ENCODE results near the gene SPOCK1.

Gene SPOCK1

GRCh38 chr5:137336161-137336560, 163.0 kb downstream of the SPOCK1 start:
- H2BK15ac ChIP-seq (ENCODE audit: low read depth, poor library complexity, severe bottlenecking) = no peak overlapping the region
- H4K91ac ChIP-seq (ENCODE audit: low read length) = no peak overlapping the region
- no peaks in the 10 kb centered on the region for H3K79me1 ChIP-seq (replicated peaks; ENCODE audit: low read length, poor library complexity, severe bottlenecking)
- H2BK120ac ChIP-seq (ENCODE audit: low read depth, low read length) = no peak overlapping the region
- H3K4me3 ChIP-seq (ENCODE audit: insufficient read depth in 1 of 2, low read depth in 1 of 2, low read length in 2 of 2) = no peak overlapping the region
- no peak for DNase-seq
- H3K23ac ChIP-seq (ENCODE audit: low read length in 2 of 2) = no peak overlapping the region
- H3K27me3 ChIP-seq (ENCODE audit: control insufficient read depth in 1 of 2, insufficient read depth in 1 of 2, low read length in 2 of 2) = peaks cover 0 to 10% of the 10 kb centered on the region in 2 experiments
- no peak overlapping the region for H3K18ac ChIP-seq (ENCODE audit: low read depth in 1 of 2, low read length in 2 of 2)
- H2AFZ ChIP-seq (ENCODE audit: low read depth, low read length) = no peak overlapping the region
- H3K4me1 ChIP-seq (ENCODE audit: control insufficient read depth, insufficient read depth, low read depth, low read length) = no peaks in the 10 kb centered on the region
- no peak overlapping the region for H3K27ac ChIP-seq (ENCODE audit: low read length, poor library complexity, severe bottlenecking)
- no peak overlapping the region for H3K4ac ChIP-seq (ENCODE audit: low read depth in 1 of 2, low read length in 2 of 2)
- peaks cover 0 to 4% of the 10 kb centered on the region in 2 experiments for H3K36me3 ChIP-seq (ENCODE audit: control insufficient read depth in 1 of 2, insufficient read depth in 2 of 2, low read depth in 1 of 2, low read length in 2 of 2)
- no peak overlapping the region for H2BK5ac ChIP-seq (ENCODE audit: low read depth, low read length, poor library complexity, severe bottlenecking)
- H2AK5ac ChIP-seq (ENCODE audit: low read length, severe bottlenecking) = no peak overlapping the region
- H4K8ac ChIP-seq (ENCODE audit: low read length) = no peak overlapping the region
- 76% methylated on average over 1 of the region's 1 CpG for WGBS
- H3K9me3 ChIP-seq (ENCODE audit: control insufficient read depth, low read length) = no peaks in the 10 kb centered on the region
- H3K9ac ChIP-seq (ENCODE audit: low read length) = no peak overlapping the region
- H3K4me2 ChIP-seq (ENCODE audit: low read length, poor library complexity, severe bottlenecking) = no peak overlapping the region
- no peak overlapping the region for H2BK12ac ChIP-seq (ENCODE audit: low read length in 2 of 2)
- no peak overlapping the region for H3K14ac ChIP-seq (ENCODE audit: low read length in 2 of 2)

- no peaks in the 10 kb centered on the region for H3K79me1 ChIP-seq (replicated peaks; ENCODE audit: low read length, poor library complexity, severe bottlenecking)
- H3K4me3 ChIP-seq (ENCODE audit: insufficient read depth in 1 of 2, low read depth in 1 of 2, low read length in 2 of 2) = no peak overlapping the region
- H3K18ac ChIP-seq (ENCODE audit: low read depth in 1 of 2, low read length in 2 of 2) = no peak overlapping the region
- H2BK15ac ChIP-seq (ENCODE audit: low read depth, poor library complexity, severe bottlenecking) = no peak overlapping the region
- H3K4me2 ChIP-seq (ENCODE audit: low read length, poor library complexity, severe bottlenecking) = no peak overlapping the region
- H2BK5ac ChIP-seq (ENCODE audit: low read depth, low read length, poor library complexity, severe bottlenecking) = no peak overlapping the region
- WGBS = 83% methylated on average over 5 of the region's 5 CpGs
- no peak overlapping the region for H2BK12ac ChIP-seq (ENCODE audit: low read length in 2 of 2)
- no peak overlapping the region for H2AFZ ChIP-seq (ENCODE audit: low read depth, low read length)
- H4K91ac ChIP-seq (ENCODE audit: low read length) = no peak overlapping the region
- H3K4ac ChIP-seq (ENCODE audit: low read depth in 1 of 2, low read length in 2 of 2) = no peak overlapping the region
- no peak overlapping the region for H3K23ac ChIP-seq (ENCODE audit: low read length in 2 of 2)
- no peaks in the 10 kb centered on the region for H3K9me3 ChIP-seq (ENCODE audit: control insufficient read depth, low read length)
- H3K27ac ChIP-seq (ENCODE audit: low read length, poor library complexity, severe bottlenecking) = no peak overlapping the region
- H3K36me3 ChIP-seq (ENCODE audit: control insufficient read depth in 1 of 2, insufficient read depth in 2 of 2, low read depth in 1 of 2, low read length in 2 of 2) = peaks cover 0 to 4% of the 10 kb centered on the region in 2 experiments
- H2BK120ac ChIP-seq (ENCODE audit: low read depth, low read length) = no peak overlapping the region
- H3K14ac ChIP-seq (ENCODE audit: low read length in 2 of 2) = no peak overlapping the region
- H4K8ac ChIP-seq (ENCODE audit: low read length) = no peak overlapping the region
- no peak overlapping the region for H2AK5ac ChIP-seq (ENCODE audit: low read length, severe bottlenecking)
- H3K9ac ChIP-seq (ENCODE audit: low read length) = no peak overlapping the region
- peaks cover 0 to 10% of the 10 kb centered on the region in 2 experiments for H3K27me3 ChIP-seq (ENCODE audit: control insufficient read depth in 1 of 2, insufficient read depth in 1 of 2, low read length in 2 of 2)
- no peaks in the 10 kb centered on the region for H3K4me1 ChIP-seq (ENCODE audit: control insufficient read depth, insufficient read depth, low read depth, low read length)
- DNase-seq = no peak
These were observed 163.6 kb downstream of the SPOCK1 start for GRCh38 chr5:137335493-137335892.

- no peak overlapping the region for H3K27ac ChIP-seq (ENCODE audit: low read length, poor library complexity, severe bottlenecking)
- peaks cover 0 to 10% of the 10 kb centered on the region in 2 experiments for H3K27me3 ChIP-seq (ENCODE audit: control insufficient read depth in 1 of 2, insufficient read depth in 1 of 2, low read length in 2 of 2)
- H2BK5ac ChIP-seq (ENCODE audit: low read depth, low read length, poor library complexity, severe bottlenecking) = no peak overlapping the region
- H3K4ac ChIP-seq (ENCODE audit: low read depth in 1 of 2, low read length in 2 of 2) = no peak overlapping the region
- no peak overlapping the region for H3K4me2 ChIP-seq (ENCODE audit: low read length, poor library complexity, severe bottlenecking)
- H3K9me3 ChIP-seq (ENCODE audit: control insufficient read depth, low read length) = no peaks in the 10 kb centered on the region
- no peak overlapping the region for H2BK120ac ChIP-seq (ENCODE audit: low read depth, low read length)
- H3K18ac ChIP-seq (ENCODE audit: low read depth in 1 of 2, low read length in 2 of 2) = no peak overlapping the region
- no peak overlapping the region for H3K9ac ChIP-seq (ENCODE audit: low read length)
- H3K79me1 ChIP-seq (replicated peaks; ENCODE audit: low read length, poor library complexity, severe bottlenecking) = no peaks in the 10 kb centered on the region
- no peak overlapping the region for H4K8ac ChIP-seq (ENCODE audit: low read length)
- H3K23ac ChIP-seq (ENCODE audit: low read length in 2 of 2) = no peak overlapping the region
- DNase-seq = no peak
- 71% methylated on average over 3 of the region's 3 CpGs for WGBS
- H2AK5ac ChIP-seq (ENCODE audit: low read length, severe bottlenecking) = no peak overlapping the region
- no peak overlapping the region for H3K14ac ChIP-seq (ENCODE audit: low read length in 2 of 2)
- no peaks in the 10 kb centered on the region for H3K4me1 ChIP-seq (ENCODE audit: control insufficient read depth, insufficient read depth, low read depth, low read length)
- no peak overlapping the region for H3K4me3 ChIP-seq (ENCODE audit: insufficient read depth in 1 of 2, low read depth in 1 of 2, low read length in 2 of 2)
- no peak overlapping the region for H2BK12ac ChIP-seq (ENCODE audit: low read length in 2 of 2)
- peaks cover 0 to 1% of the 10 kb centered on the region in 2 experiments for H3K36me3 ChIP-seq (ENCODE audit: control insufficient read depth in 1 of 2, insufficient read depth in 2 of 2, low read depth in 1 of 2, low read length in 2 of 2)
- no peak overlapping the region for H2AFZ ChIP-seq (ENCODE audit: low read depth, low read length)
- H2BK15ac ChIP-seq (ENCODE audit: low read depth, poor library complexity, severe bottlenecking) = no peak overlapping the region
- H4K91ac ChIP-seq (ENCODE audit: low read length) = no peak overlapping the region
These were observed 165.2 kb downstream of the SPOCK1 start for GRCh38 chr5:137333928-137334327.

- H3K4me1 ChIP-seq (ENCODE audit: control insufficient read depth, insufficient read depth, low read depth, low read length) = no peaks in the 10 kb centered on the region
- H2AK5ac ChIP-seq (ENCODE audit: low read length, severe bottlenecking) = no peak overlapping the region
- no peak overlapping the region for H2BK120ac ChIP-seq (ENCODE audit: low read depth, low read length)
- H2BK12ac ChIP-seq (ENCODE audit: low read length in 2 of 2) = no peak overlapping the region
- H2BK5ac ChIP-seq (ENCODE audit: low read depth, low read length, poor library complexity, severe bottlenecking) = no peak overlapping the region
- no peak overlapping the region for H3K27ac ChIP-seq (ENCODE audit: low read length, poor library complexity, severe bottlenecking)
- H3K4me2 ChIP-seq (ENCODE audit: low read length, poor library complexity, severe bottlenecking) = no peak overlapping the region
- H3K9ac ChIP-seq (ENCODE audit: low read length) = no peak overlapping the region
- 79% methylated on average over 3 of the region's 4 CpGs for WGBS
- H3K79me1 ChIP-seq (replicated peaks; ENCODE audit: low read length, poor library complexity, severe bottlenecking) = no peaks in the 10 kb centered on the region
- H3K27me3 ChIP-seq (ENCODE audit: control insufficient read depth in 1 of 2, insufficient read depth in 1 of 2, low read length in 2 of 2) = peaks cover 0 to 10% of the 10 kb centered on the region in 2 experiments
- H3K4me3 ChIP-seq (ENCODE audit: insufficient read depth in 1 of 2, low read depth in 1 of 2, low read length in 2 of 2) = no peak overlapping the region
- H2AFZ ChIP-seq (ENCODE audit: low read depth, low read length) = no peak overlapping the region
- H3K14ac ChIP-seq (ENCODE audit: low read length in 2 of 2) = no peak overlapping the region
- H4K91ac ChIP-seq (ENCODE audit: low read length) = no peak overlapping the region
- no peaks in the 10 kb centered on the region for H3K9me3 ChIP-seq (ENCODE audit: control insufficient read depth, low read length)
- H3K18ac ChIP-seq (ENCODE audit: low read depth in 1 of 2, low read length in 2 of 2) = no peak overlapping the region
- DNase-seq = no peak
- H4K8ac ChIP-seq (ENCODE audit: low read length) = no peak overlapping the region
- no peak overlapping the region for H3K23ac ChIP-seq (ENCODE audit: low read length in 2 of 2)
- no peak overlapping the region for H2BK15ac ChIP-seq (ENCODE audit: low read depth, poor library complexity, severe bottlenecking)
- H3K4ac ChIP-seq (ENCODE audit: low read depth in 1 of 2, low read length in 2 of 2) = no peak overlapping the region
- H3K36me3 ChIP-seq (ENCODE audit: control insufficient read depth in 1 of 2, insufficient read depth in 2 of 2, low read depth in 1 of 2, low read length in 2 of 2) = no peaks in the 10 kb centered on the region
These were observed 165.7 kb downstream of the SPOCK1 start for GRCh38 chr5:137333475-137333874.
